Stimulated activated CD4-positive, alpha-beta T cell treated with anti-CD3 and anti-CD28 coated beads, Interleukin-15, amount 100 ng/mL, for 1 hour (primary cell): ENCODE data around the gene ELOVL7.
"Not testable (repeated sequence)": the region's sequence is repeated elsewhere in the genome, so short reads cannot be mapped to it uniquely, and the experiment has no call there.

Experiments
- DNase-seq, 2 donors: peaks; one replicate each; pipeline ENCODE4 v3.0.0-alpha.2; 2020; ENCODE audit warnings: low read depth in 1 of 2, low spot score in 1 of 2

The ELOVL7 gene

GRCh38 chr5:60715201-60715928 is 128.7 kb downstream of the ELOVL7 start:
- DNase-seq: not testable (repeated sequence)

- DNase-seq: no peak
These were observed 131.1 kb downstream of the ELOVL7 start for GRCh38 chr5:60712950-60713349.

GRCh38 chr5:60711892-60712291 is 132.2 kb downstream of the ELOVL7 start:
- DNase-seq: not testable (repeated sequence)

DNA sequence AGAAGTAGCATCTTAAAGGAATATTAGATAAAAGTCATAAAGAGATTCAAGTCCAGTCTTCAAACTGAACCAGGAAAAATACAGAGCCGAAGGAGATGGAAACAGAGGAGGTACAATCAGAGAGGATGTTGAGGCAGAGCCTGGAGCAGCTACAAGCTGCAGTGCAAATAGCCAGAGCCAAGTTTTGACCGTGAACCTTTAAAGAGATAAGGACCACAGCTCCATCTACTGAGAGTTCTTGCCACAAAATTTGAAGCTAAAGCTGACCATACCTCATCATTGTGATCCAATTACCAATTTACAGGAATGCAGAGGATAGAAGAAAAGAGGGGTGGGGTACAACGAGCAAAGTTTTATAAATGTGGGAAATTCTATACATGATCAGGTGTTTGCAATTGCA is 133.7 kb downstream of the ELOVL7 start:
- no peak for DNase-seq

DNA sequence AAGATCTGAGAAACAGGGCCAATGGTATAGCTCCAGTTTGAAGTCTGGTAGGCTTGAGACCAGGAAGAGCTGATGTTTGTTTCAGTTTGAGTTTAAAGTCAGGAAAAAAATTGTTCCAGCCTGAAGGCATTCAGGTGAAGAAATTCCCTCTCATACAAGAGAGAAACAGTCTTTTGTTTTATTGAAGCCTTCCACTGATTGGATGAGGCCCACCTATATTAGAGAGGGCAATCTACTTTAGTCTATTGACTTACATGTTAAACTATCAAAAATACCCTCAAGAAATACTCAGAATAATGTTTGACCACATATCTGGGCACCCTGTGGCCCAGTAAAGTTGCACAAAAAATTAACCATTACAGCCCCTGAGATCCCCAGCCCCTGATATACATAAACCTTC is 138.9 kb downstream of the ELOVL7 start:
- no peak for DNase-seq

DNA sequence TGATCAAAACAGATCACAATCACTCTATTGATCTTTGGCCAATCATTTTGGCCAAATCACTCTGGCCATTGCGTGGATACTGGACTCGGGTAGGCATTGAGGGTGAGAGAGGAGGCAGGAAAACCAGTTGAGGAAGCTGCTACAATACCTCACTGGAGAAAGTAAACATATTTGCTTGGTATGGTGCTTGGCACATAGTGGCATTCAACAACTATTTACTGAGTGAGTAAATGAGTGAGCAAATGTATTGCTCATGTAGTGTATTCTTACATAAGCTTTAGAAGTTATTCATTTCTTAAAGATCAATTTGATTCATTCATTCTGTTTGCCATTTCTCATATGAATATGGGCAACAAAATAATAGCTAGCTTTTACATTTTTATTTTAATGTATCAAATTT is 140.1 kb downstream of the ELOVL7 start:
- DNase-seq: no peak
